Spleen (tissue), 11 donors: ENCODE results near the gene ELOA. TPM values are rescaled to one million over a fixed set of nuclear protein-coding genes. Genes with fewer than 3 reads are reported as not detected.
A peak's percentile ranks its signal among the peaks of the same experiment; 100 is the strongest.

Experiments
- DNase-seq: peaks from one replicate; pipeline ENCODE4 v3.0.0-alpha.2; 2020
- H3K27ac ChIP-seq, 8 donors: fragments of 200-600 bp; sonication (generic) in 7 of 8; 1 replicate in 4 of 8; 2 replicates in 4 of 8; pipeline versions ENCODE4 v1.5.0 to v1.8.0; 2016 to 2021; ENCODE audit warnings: inconsistent platforms in 4 of 8, mild to moderate bottlenecking in 4 of 8, moderate library complexity in 1 of 8
- H3K27me3 ChIP-seq, 7 donors: fragments of 200-600 bp; sonication (generic) in 6 of 7; replicated peaks in 1 of 7; 1 replicate in 4 of 7; 2 replicates in 3 of 7; pipeline versions ENCODE4 v1.5.0 to v1.8.0; 2016 to 2021; ENCODE audit warnings: inconsistent platforms in 3 of 7, mild to moderate bottlenecking in 1 of 7
- H3K36me3 ChIP-seq, 6 donors: fragments of 200-600 bp; sonication (generic) in 5 of 6; 1 replicate in 4 of 6; 2 replicates in 2 of 6; pipeline versions ENCODE4 v1.5.0 to v1.8.0; 2016 to 2021; ENCODE audit warnings: inconsistent platforms in 2 of 6
- H3K4me1 ChIP-seq, 6 donors: fragments of 200-600 bp; sonication (generic) in 5 of 6; 1 replicate in 3 of 6; 2 replicates in 3 of 6; pipeline versions ENCODE4 v1.5.0 to v1.8.0; 2016 to 2021; ENCODE audit warnings: inconsistent platforms in 3 of 6
- H3K4me3 ChIP-seq, 8 donors: fragments of 200-600 bp; sonication (generic) in 7 of 8; 1 replicate in 4 of 8; 2 replicates in 4 of 8; pipeline versions ENCODE4 v1.5.0 to v1.8.0; 2016 to 2021; ENCODE audit warnings: inconsistent platforms in 4 of 8, mild to moderate bottlenecking in 4 of 8, moderate library complexity in 2 of 8
- H3K9me3 ChIP-seq, 8 donors: fragments of 200-600 bp; sonication (generic) in 7 of 8; 1 replicate in 4 of 8; 2 replicates in 4 of 8; pipeline versions ENCODE4 v1.5.0 to v1.8.0; 2016 to 2021; ENCODE audit warnings: inconsistent platforms in 4 of 8
- POLR2A ChIP-seq, 3 donors: fragments of 450-650 bp; IDR thresholded peaks; one replicate each; pipeline ENCODE4 v1.5.1; 2017; ENCODE audit warnings: antibody characterized with exemption in 3 of 3, mild to moderate bottlenecking in 1 of 3
- POLR2AphosphoS5 ChIP-seq, 3 donors: sonication (generic); formaldehyde crosslinking; IDR thresholded peaks; one replicate each; pipeline ENCODE4 v1.5.1; 2017; ENCODE audit warnings: antibody characterized with exemption in 3 of 3
- WGBS, 5 donors: extraction: QIAGEN DNeasy Blood & Tissue Kit in 3 of 5; methylation state at CpG; one replicate each; pipeline versions ENCODE4 v1.1.5 to v1.1.7; 2013 to 2018; 5-methylcytosine and 5-hydroxymethylcytosine counted together
- intact Hi-C: fragments of 100-400 bp; cut with DNase I; formaldehyde crosslinking; loops from one replicate; pipeline ENCODE4 v1.15.0; 2023; ENCODE audit warnings: low total_unique reads
- polyA plus RNA-seq, 3 donors: library from polyadenylated mRNA; stranded (reverse); fragments of 200-250 nt; gene quantifications; one replicate each; pipeline ENCODE4 v1.2.1, GENCODE V29; 2013
- total RNA-seq, 7 donors: library from RNA; depleted of rRNA in 3 of 7; stranded (reverse); fragments of >200 nt in 3 of 7; fragmentation: NEBNext Ultra II Directional in 4 of 7; extraction: Animal tissue kit (Norgen Biotek cat#: 25700) in 4 of 7; gene quantifications; one replicate each; pipeline versions ENCODE4 v1.1.0 to v1.2.1, GENCODE V29; 2016 to 2021
- TF ChIP-seq, protein P1 (sequence below), 11 experiments: fragments of 200-600 bp in 7 of 11; fragments of 450-650 bp in 4 of 11; sonication (generic) in 4 of 11; IDR thresholded peaks in 8 of 11; conservative IDR thresholded peaks in 3 of 11; 1 replicate in 7 of 11; 2 replicates in 4 of 11; pipeline versions ENCODE4 v1.4.0 to v1.8.0; 2016 to 2021; ENCODE audit warnings: antibody characterized with exemption in 11 of 11, inconsistent platforms in 4 of 11, mild to moderate bottlenecking in 1 of 11
- donor health status: healthy with polysubstance abuse.
- donor health status: DM: no; HTN: no; CAD: no; lungs with moderate emphysema.
- donor health status: DM: no; HTN: no; CAD: no.
- donor health status: Bipolar disorder and iron deficiency.
- donor health status: healthy.
- donor health status: DM: no; HTN: no; CAD: no.
- donor health status: DM: yes; HTN: yes; CAD: no.

ELOA gene
- total and polyA plus RNA-seq, 10 donors = 7.9 to 38.0 (median 32.3) TPM

DNA sequence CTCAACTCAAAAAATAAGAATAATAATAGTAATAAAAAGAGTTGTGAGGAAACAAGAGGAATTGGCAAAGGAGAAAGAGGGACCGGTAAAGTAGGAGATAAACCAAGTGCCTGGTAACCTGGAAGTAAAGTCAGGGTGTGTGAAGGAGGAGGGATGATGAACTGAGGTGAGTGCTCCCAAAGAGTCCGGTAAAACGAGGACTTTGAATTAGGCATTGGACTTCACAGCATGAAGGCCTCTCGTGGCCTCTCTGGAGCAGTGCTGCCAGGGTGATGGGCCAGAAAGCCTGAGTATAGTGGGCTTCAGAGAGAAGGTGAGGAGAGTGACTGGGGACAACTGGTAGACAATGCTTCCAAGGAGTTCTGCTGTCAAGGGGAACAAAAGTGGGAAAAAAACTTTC is 34.0 kb upstream of the ELOA start:
- TF ChIP-seq POLR2AphosphoS5 (IDR thresholded peaks at IDR 0.05) (no peak), POLR2A (IDR thresholded peaks at IDR 0.05) (no peak)
- TF ChIP-seq, protein P1, sequence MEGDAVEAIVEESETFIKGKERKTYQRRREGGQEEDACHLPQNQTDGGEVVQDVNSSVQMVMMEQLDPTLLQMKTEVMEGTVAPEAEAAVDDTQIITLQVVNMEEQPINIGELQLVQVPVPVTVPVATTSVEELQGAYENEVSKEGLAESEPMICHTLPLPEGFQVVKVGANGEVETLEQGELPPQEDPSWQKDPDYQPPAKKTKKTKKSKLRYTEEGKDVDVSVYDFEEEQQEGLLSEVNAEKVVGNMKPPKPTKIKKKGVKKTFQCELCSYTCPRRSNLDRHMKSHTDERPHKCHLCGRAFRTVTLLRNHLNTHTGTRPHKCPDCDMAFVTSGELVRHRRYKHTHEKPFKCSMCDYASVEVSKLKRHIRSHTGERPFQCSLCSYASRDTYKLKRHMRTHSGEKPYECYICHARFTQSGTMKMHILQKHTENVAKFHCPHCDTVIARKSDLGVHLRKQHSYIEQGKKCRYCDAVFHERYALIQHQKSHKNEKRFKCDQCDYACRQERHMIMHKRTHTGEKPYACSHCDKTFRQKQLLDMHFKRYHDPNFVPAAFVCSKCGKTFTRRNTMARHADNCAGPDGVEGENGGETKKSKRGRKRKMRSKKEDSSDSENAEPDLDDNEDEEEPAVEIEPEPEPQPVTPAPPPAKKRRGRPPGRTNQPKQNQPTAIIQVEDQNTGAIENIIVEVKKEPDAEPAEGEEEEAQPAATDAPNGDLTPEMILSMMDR (IDR thresholded peaks at IDR 0.05 in 8 of 11, conservative IDR thresholded peaks at IDR 0.05 in 3 of 11) = no peak
- Histone ChIP-seq H3K36me3 (peaks cover 0 to 58% (median 10%) of the 10 kb centered on the region in 6 donors), H3K9me3 (no peaks in the 10 kb centered on the region), H3K4me1 (no peaks in the 10 kb centered on the region), H3K27ac (no peak overlapping the region), H3K27me3 (no peaks in the 10 kb centered on the region), H3K4me3 (no peak overlapping the region)
- peak; percentile 7 for DNase-seq
- WGBS, 5 donors = 91 to 99% (median 96%) methylated on average over 4 of the region's 4 CpGs
- intact Hi-C loops = no loop called here

GRCh38 chr1:23718482-23718881 is 24.8 kb upstream of the ELOA start:
- no peaks in the 10 kb centered on the region for H3K27me3 ChIP-seq
- H3K36me3 ChIP-seq = no peaks in the 10 kb centered on the region
- peak; percentile 30 for DNase-seq
- WGBS, 5 donors = 81 to 89% (median 86%) methylated on average over 3 of the region's 3 CpGs
- no peak for TF ChIP-seq POLR2A (IDR thresholded peaks at IDR 0.05)
- TF ChIP-seq, protein P1 (IDR thresholded peaks at IDR 0.05 in 8 of 11, conservative IDR thresholded peaks at IDR 0.05 in 3 of 11) = peak in 3 of 11 experiments; percentile 15 to 42 (median 24)
- peaks cover 0 to 33% (median 8%) of the 10 kb centered on the region in 6 donors for H3K4me1 ChIP-seq
- no peak overlapping the region for H3K27ac ChIP-seq
- H3K9me3 ChIP-seq = no peaks in the 10 kb centered on the region
- no peak overlapping the region for H3K4me3 ChIP-seq
- intact Hi-C loops = no loop called here

DNA sequence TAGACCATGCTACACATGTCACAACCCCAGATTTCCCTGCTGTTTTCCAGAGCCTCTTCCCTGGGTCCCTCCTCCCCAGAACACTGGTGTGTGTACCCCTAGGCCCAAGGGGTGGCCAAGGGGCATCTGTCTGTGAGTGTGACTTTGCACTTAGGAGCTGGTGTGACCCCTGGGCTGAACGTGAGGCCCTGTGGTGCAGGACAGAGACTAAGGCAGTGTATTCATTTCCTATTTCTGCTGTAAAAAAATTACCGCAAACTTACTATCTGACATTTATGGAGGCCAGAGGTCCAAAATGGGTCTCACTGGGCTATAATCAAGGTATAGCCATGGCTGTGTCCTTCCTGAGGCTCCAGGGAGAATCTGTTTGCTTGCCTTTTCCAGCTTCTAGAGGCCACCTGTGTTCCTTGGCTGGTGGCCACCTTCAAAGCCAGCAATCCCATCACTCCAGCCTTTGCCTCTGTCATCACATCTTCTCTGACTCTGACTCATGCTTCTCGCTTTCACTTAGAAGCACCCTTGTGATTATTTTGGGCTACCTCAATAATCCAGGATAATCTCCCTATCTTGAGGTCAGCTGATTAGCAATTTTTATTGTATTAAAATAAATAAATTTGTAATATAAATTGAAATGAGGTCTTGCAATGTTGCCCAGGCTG is 24.0 kb upstream of the ELOA start:
- Histone ChIP-seq H3K36me3 (no peaks in the 10 kb centered on the region), H3K27me3 (no peaks in the 10 kb centered on the region), H3K9me3 (no peaks in the 10 kb centered on the region), H3K27ac (peak overlapping the region in 3 of 8 donors; percentile 64 to 68 (median 67)), H3K4me1 (peaks cover 0 to 38% (median 11%) of the 10 kb centered on the region in 6 donors), H3K4me3 (no peak overlapping the region)
- intact Hi-C loops = no loop called here
- peak; percentile 41 for DNase-seq
- TF ChIP-seq POLR2A (IDR thresholded peaks at IDR 0.05) (no peak), POLR2AphosphoS5 (IDR thresholded peaks at IDR 0.05) (no peak)
- TF ChIP-seq, protein P1 (IDR thresholded peaks at IDR 0.05 in 8 of 11, conservative IDR thresholded peaks at IDR 0.05 in 3 of 11) = no peak
- whole genome bisulfite sequencing, 5 donors = 69 to 86% (median 78%) methylated on average over 3 of the region's 3 CpGs

DNA sequence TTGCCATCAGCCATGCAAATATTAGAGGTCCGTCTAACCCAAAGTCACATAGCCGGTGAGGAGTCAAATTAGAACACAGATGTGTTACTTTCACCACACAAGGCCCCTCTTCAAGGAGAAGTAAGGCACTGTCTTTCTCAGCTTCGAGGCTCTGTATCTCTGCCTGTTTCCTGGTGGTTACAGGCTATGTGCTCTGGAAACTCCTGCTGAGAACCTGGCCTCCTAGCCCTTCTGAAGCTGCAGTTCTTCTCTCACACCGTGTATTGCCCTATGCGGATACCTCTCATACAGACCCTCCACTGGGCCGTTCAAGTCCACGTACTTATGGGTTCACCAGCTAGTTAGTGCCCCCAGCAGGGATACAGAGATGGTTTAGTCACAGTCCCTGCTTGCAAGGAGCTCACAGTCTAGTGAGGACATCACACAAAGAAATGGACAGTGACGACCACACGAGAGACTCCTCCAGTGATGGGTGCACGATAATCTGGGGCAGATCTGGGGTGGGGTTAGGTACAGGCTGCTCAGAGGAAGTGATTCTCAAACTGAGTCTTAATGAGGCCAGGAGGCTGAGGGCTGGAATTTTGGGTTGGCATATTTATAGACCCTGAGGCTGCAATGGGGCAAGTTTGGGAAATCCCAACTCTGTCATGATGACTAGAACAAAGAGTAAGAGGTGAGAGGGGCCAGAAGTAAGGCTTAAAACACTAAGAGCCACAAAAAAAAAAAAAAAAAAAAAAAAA is 22.8 kb upstream of the ELOA start:
- peak; percentile 19 for DNase-seq
- intact Hi-C loops = no loop called here
- H3K27me3 ChIP-seq = no peaks in the 10 kb centered on the region
- no peak for TF ChIP-seq POLR2AphosphoS5 (IDR thresholded peaks at IDR 0.05)
- TF ChIP-seq POLR2A (IDR thresholded peaks at IDR 0.05) = no peak
- TF ChIP-seq, protein P1 (IDR thresholded peaks at IDR 0.05 in 8 of 11, conservative IDR thresholded peaks at IDR 0.05 in 3 of 11) = no peak
- 60 to 83% (median 74%) methylated on average over 10 of the region's 10 CpGs for WGBS, 5 donors
- no peak overlapping the region for H3K4me3 ChIP-seq
- no peaks in the 10 kb centered on the region for H3K36me3 ChIP-seq
- no peaks in the 10 kb centered on the region for H3K9me3 ChIP-seq
- H3K4me1 ChIP-seq = peaks cover 0 to 40% (median 12%) of the 10 kb centered on the region in 6 donors
- H3K27ac ChIP-seq = peak overlapping the region in 4 of 8 donors; percentile 30 to 68 (median 66)
